SJCRH30 (cell line): ENCODE data around the gene RSL1D1. TPM values are rescaled to one million over a fixed set of nuclear protein-coding genes. Genes with fewer than 3 reads are reported as not detected.

Experiments used
- total RNA-seq: library from RNA; depleted of rRNA; stranded (reverse); fragments of >200 nt; shearing (Covaris generic); gene quantifications from 2 replicates; pipeline ENCODE4 v1.2.3, GENCODE V29; 2014; rRNA removed

Gene RSL1D1
- total RNA-seq, 1 experiment from 2014 or later = 349 TPM

Other genes with a start within 250 kb of the RSL1D1 start
- 11.7 and 12.0 TPM in 2 replicates for gene SNN, start 183.1 kb downstream of the RSL1D1 start, total RNA-seq
- 18.8 and 19.4 TPM in 2 replicates for gene TXNDC11, start 108.7 kb downstream of the RSL1D1 start, total RNA-seq
- gene ZC3H7A, start 54.3 kb downstream of the RSL1D1 start, total RNA-seq = 31.6 and 32.0 TPM in 2 replicates
- gene GSPT1, start 64.4 kb upstream of the RSL1D1 start, total RNA-seq = 106 and 111 TPM in 2 replicates
- gene NPIPB2, start 90.5 kb upstream of the RSL1D1 start, total RNA-seq = 2.6 and 4.3 TPM in 2 replicates
- gene TNFRSF17, start 113.7 kb upstream of the RSL1D1 start, total RNA-seq = not detected in 2 replicates
- 2.4 and 3.4 TPM in 2 replicates for gene SNX29, start 125.2 kb upstream of the RSL1D1 start, total RNA-seq